ENCODE data around the gene KCNH5. TPM values are rescaled to one million over a fixed set of nuclear protein-coding genes. Genes with fewer than 3 reads are reported as not detected.
A peak's percentile ranks its signal among the peaks of the same experiment; 100 is the strongest.

The KCNH5 gene
- total RNA-seq, 6 donors from 2014 or later, result under 0.01 to 0.22 TPM; not detected in 4

DNA sequence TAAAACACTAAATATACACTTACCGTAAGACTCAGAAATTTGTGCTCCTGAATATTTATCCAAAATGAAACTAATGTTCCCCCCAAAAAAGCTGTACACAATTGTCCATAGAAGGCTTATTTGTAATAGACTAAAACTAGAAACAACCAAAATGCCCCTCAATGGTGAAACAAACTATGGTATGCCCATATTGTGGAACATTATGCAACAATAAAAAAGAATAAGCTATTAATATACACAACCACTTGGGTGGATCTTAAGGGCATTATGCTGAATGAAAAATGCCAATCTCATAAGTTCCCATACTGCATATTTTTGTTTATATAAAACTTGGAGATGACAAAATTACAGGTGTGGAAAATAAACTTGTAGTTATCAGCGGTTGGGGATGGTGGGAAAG lies 357.4 kb downstream of the KCNH5 start:
- Histone ChIP-seq H3K9me3 (peaks cover 0 to 4% (median 0%) of the 10 kb centered on the region in 4 donors), H3K4me1 (peaks cover 0 to 4% (median 2%) of the 10 kb centered on the region in 4 donors), H3K4me3 (no peak overlapping the region), H3K27ac (no peak overlapping the region), H3K36me3 (no peaks in the 10 kb centered on the region), H3K27me3 (no peaks in the 10 kb centered on the region)
- ATAC-seq (ENCODE audit: low FRiP score in 2 of 2), result no peak
- TF ChIP-seq, protein P1, sequence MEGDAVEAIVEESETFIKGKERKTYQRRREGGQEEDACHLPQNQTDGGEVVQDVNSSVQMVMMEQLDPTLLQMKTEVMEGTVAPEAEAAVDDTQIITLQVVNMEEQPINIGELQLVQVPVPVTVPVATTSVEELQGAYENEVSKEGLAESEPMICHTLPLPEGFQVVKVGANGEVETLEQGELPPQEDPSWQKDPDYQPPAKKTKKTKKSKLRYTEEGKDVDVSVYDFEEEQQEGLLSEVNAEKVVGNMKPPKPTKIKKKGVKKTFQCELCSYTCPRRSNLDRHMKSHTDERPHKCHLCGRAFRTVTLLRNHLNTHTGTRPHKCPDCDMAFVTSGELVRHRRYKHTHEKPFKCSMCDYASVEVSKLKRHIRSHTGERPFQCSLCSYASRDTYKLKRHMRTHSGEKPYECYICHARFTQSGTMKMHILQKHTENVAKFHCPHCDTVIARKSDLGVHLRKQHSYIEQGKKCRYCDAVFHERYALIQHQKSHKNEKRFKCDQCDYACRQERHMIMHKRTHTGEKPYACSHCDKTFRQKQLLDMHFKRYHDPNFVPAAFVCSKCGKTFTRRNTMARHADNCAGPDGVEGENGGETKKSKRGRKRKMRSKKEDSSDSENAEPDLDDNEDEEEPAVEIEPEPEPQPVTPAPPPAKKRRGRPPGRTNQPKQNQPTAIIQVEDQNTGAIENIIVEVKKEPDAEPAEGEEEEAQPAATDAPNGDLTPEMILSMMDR (IDR thresholded peaks at IDR 0.05), result no peak
- TF ChIP-seq POLR2A (IDR thresholded peaks at IDR 0.05), result no peak
- no peak for TF ChIP-seq EP300 (IDR thresholded peaks at IDR 0.05)
- no peak for TF ChIP-seq POLR2AphosphoS5 (IDR thresholded peaks at IDR 0.05)
- no peak for DNase-seq
- 83 to 84% methylated on average over 2 of the region's 2 CpGs for WGBS, 2 donors

DNA sequence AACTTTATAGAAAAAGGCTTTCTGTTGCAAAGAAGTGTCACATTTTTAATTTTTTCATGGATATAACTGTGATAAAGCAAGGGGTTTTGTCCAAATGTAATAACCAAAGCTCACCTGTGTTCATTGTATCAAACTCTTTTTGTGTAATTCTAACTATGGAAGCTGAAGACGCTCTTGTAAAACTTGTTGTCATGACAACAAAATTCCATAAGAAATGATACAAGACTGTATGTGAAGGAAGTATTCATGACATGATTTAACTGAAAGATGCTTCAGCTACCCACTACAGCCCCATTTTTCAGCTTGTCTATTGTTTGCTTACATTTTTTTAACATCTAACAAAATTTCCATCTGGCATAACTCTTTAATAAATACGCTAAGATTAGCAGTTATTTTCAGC lies 360.9 kb downstream of the KCNH5 start:
- no peak overlapping the region for H3K27ac ChIP-seq
- H3K36me3 ChIP-seq, result no peaks in the 10 kb centered on the region
- peaks cover 0 to 4% (median 0%) of the 10 kb centered on the region in 4 donors for H3K9me3 ChIP-seq
- H3K4me1 ChIP-seq, result no peaks in the 10 kb centered on the region
- TF ChIP-seq, protein P1 (IDR thresholded peaks at IDR 0.05), result no peak
- TF ChIP-seq POLR2A (IDR thresholded peaks at IDR 0.05), result no peak
- no peak for TF ChIP-seq EP300 (IDR thresholded peaks at IDR 0.05)
- TF ChIP-seq POLR2AphosphoS5 (IDR thresholded peaks at IDR 0.05), result no peak
- H3K4me3 ChIP-seq, result no peak overlapping the region
- WGBS, 2 donors, result 73 to 81% methylated on average over 2 of the region's 2 CpGs
- H3K27me3 ChIP-seq, result no peaks in the 10 kb centered on the region
- DNase-seq (no peak), ATAC-seq (ENCODE audit: low FRiP score in 2 of 2) (no peak)

DNA sequence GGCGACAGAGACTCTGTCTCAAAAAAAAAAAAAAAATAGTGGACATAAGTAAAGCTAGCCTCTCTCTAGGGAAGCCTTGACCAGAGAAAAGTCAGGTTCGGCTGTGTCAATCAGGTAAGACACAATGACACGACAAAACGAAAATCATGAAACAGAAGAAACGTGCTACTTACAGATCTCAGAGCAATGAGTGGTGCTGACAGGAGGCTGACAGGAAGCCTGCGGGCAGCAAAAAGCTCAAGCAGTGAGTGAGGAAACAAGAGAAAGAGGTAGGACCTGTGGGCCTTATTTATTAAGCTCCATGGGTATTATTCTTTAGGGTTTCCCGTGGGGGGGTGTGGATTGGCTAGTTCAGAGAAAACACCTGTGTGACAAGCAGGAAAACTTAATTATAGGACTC lies 363.1 kb downstream of the KCNH5 start:
- 74 to 89% methylated on average over 7 of the region's 7 CpGs for WGBS, 2 donors
- H3K27ac ChIP-seq, result no peak overlapping the region
- H3K36me3 ChIP-seq, result no peaks in the 10 kb centered on the region
- TF ChIP-seq EP300 (IDR thresholded peaks at IDR 0.05) (no peak), POLR2A (IDR thresholded peaks at IDR 0.05) (no peak), POLR2AphosphoS5 (IDR thresholded peaks at IDR 0.05) (no peak)
- TF ChIP-seq, protein P1 (IDR thresholded peaks at IDR 0.05), result no peak
- ATAC-seq (ENCODE audit: low FRiP score in 2 of 2), result no peak
- H3K4me3 ChIP-seq, result no peak overlapping the region
- H3K4me1 ChIP-seq, result no peaks in the 10 kb centered on the region
- H3K9me3 ChIP-seq, result no peaks in the 10 kb centered on the region
- DNase-seq, result no peak
- H3K27me3 ChIP-seq, result no peaks in the 10 kb centered on the region

DNA sequence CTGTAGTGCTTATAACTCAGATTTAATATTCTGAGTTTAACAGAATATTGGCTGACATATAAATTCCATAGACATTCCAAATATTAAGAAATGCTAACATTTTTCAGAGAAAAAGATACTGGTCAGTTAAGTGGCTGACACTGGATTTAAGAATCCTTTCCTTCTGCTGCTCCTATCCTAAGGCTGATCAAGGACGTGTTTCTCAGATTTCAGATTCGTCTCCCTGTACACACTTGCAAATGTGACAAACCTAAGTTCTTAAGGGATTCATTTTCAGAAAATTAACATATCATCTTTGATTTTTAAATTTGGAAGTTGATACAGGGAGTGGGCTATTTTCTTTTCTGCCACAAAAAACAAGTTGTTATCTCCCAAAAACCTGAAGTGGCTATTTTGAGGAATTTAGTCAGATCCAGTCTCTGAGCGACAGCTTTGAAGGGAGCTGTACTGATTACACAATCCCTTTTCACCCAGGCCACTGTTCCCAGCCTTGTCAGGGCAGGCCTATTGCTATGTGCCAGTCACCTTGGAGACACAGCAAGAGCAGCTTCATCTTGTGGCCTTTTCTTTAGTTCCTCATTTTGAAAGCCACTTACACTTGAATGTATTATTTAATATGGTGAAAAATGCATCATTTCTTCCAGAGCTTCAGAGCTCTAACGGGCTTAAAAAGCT lies 370.6 kb downstream of the KCNH5 start:
- no peak overlapping the region for H3K4me3 ChIP-seq
- no peaks in the 10 kb centered on the region for H3K4me1 ChIP-seq
- no peaks in the 10 kb centered on the region for H3K36me3 ChIP-seq
- ATAC-seq (ENCODE audit: low FRiP score in 2 of 2) (peak in 1 of 2 donors; percentile 56), DNase-seq (peak in 1 of 2 donors; percentile 60)
- H3K9me3 ChIP-seq, result no peaks in the 10 kb centered on the region
- WGBS, 2 donors, result 43 to 46% methylated on average over 4 of the region's 4 CpGs
- no peak for TF ChIP-seq POLR2AphosphoS5 (IDR thresholded peaks at IDR 0.05)
- TF ChIP-seq POLR2A (IDR thresholded peaks at IDR 0.05), result no peak
- no peak for TF ChIP-seq EP300 (IDR thresholded peaks at IDR 0.05)
- TF ChIP-seq, protein P1 (IDR thresholded peaks at IDR 0.05), result no peak
- H3K27ac ChIP-seq, result no peak overlapping the region
- H3K27me3 ChIP-seq, result no peaks in the 10 kb centered on the region

All from upper lobe of left lung (tissue), 6 donors.